Pancreas (tissue), 10 donors: ENCODE measurements around the gene ICE2. TPM values are rescaled to one million over a fixed set of nuclear protein-coding genes. Genes with fewer than 3 reads are reported as not detected.
A peak's percentile ranks its signal among the peaks of the same experiment; 100 is the strongest.

Source experiments
- ATAC-seq, 4 donors: fragments of 200-7000 bp; cut with Tn5 transposase; one replicate each; pipeline versions ENCODE4 v1.8.0 to v1.9.1; 2020; ENCODE audit warnings: mild to moderate bottlenecking in 4 of 4, moderate library complexity in 4 of 4
- DNase-seq, 6 donors: peaks; one replicate each; pipeline ENCODE4 v3.0.0-alpha.2; 2020
- FAIRE-seq: peaks from 2 replicates; lab custom pipeline; 2012; peaks lifted over from hg19 to GRCh38; lab: Jason Lieb, UNC
- H3K27ac ChIP-seq, 4 donors: fragments of 200-600 bp; sonication (generic); 1 replicate in 3 of 4; 2 replicates in 1 of 4; pipeline versions ENCODE4 v1.5.0 to v1.8.0; 2020
- H3K27me3 ChIP-seq, 4 donors: fragments of 200-600 bp; one replicate each; pipeline ENCODE4 v1.8.0; 2021
- H3K36me3 ChIP-seq, 3 donors: fragments of 200-600 bp; sonication (generic) in 1 of 3; one replicate each; pipeline versions ENCODE4 v1.5.0 to v1.8.0; 2020 to 2021
- H3K4me1 ChIP-seq, 3 donors: fragments of 200-600 bp; one replicate each; pipeline ENCODE4 v1.8.0; 2021
- H3K4me3 ChIP-seq, 4 donors: fragments of 200-600 bp; sonication (generic) in 2 of 4; one replicate each; pipeline versions ENCODE4 v1.5.0 to v1.8.0; 2020 to 2021
- H3K9me3 ChIP-seq, 4 donors: fragments of 200-600 bp; one replicate each; pipeline ENCODE4 v1.8.0; 2021
- WGBS, 2 donors: extraction: QIAGEN DNeasy Blood & Tissue Kit; methylation state at CpG; one replicate each; pipeline ENCODE4 v1.1.7; 2013; 5-methylcytosine and 5-hydroxymethylcytosine counted together
- intact Hi-C, 3 donors: fragments of 100-400 bp; cut with DNase I; formaldehyde crosslinking; loops; one replicate each; pipeline versions ENCODE4 v1.11.1 to v1.14.2; 2022
- polyA plus RNA-seq, 2 donors: library from polyadenylated mRNA; stranded (reverse); fragments of 200-250 nt; gene quantifications; one replicate each; pipeline ENCODE4 v1.2.3, GENCODE V29; 2013
- total RNA-seq, 6 donors: library from RNA; stranded (reverse); fragmentation: NEBNext Ultra II Directional in 4 of 6; extraction: Animal tissue kit (Norgen Biotek cat#: 25700) in 4 of 6; gene quantifications; one replicate each; pipeline versions ENCODE4 v1.2.1 to v1.2.4, GENCODE V29; 2021 to 2023
- TF ChIP-seq, protein P1 (sequence below), 4 donors: fragments of 200-600 bp; sonication (generic) in 3 of 4; IDR thresholded peaks; one replicate each; pipeline versions ENCODE4 v1.5.0 to v1.8.0; 2021; ENCODE audit warnings: antibody characterized with exemption in 4 of 4
- donor health status: healthy with polysubstance abuse.
- donor health status: DM: no; HTN: no; CAD: no; lungs with moderate emphysema.
- donor health status: DM: no; HTN: no; CAD: no.
- donor health status: control.
- donor health status: control.
- donor health status: Bipolar disorder and iron deficiency.
- donor health status: DM: yes; HTN: yes; CAD: no.
- donor health status: DM: no; HTN: no; CAD: no.
- donor health status: DM: no; HTN: no; CAD: no.
- donor health status: DM: yes; HTN: yes; CAD: no.

The ICE2 gene
- total and polyA plus RNA-seq, 8 donors, result 6.7 to 28.9 (median 19.0) TPM

DNA sequence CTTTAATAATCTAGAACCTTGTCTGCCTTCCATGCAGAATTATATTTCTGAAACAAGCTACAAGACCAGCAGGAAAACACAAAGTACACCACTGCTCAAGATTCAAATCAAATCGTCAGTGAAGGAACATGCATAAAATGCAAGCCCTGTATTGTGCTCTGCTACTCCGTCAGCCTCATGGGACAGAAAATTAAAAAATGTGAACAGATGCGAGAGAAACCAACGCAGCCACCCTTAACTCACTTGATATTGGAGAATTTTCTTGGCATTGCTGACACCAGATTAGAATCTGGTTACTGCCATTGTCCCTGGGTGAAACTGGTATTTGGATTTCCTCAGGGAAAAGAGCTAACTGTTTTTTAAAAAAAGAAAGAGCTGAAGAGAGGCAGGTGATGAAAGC is 104.7 kb downstream of the ICE2 start:
- H3K27ac ChIP-seq, result peak overlapping the region in 3 of 4 donors; percentile 13 to 81 (median 67)
- H3K4me1 ChIP-seq, result peaks cover 5 to 23% (median 13%) of the 10 kb centered on the region in 3 donors
- intact Hi-C loops, result no loop called here

DNA sequence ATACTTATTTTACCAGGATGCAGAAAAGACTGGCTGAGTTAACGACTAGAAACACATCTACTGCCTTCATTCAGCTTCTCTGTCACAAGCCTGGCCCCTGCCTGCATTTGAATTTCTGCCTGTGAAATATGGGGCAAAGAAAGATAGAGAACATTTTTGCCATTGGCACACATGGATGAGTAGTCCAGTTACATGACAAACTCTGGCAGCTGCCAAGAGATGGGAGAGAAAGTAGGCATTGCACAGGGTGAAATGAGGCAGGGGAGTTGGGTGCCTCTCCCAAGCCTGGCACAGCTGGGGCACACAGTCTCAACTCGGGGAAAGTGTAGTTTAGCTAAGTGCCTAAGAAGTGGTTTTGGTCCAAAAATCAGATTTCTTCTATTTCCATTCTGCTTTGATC is 105.2 kb downstream of the ICE2 start:
- ATAC-seq (no peak), DNase-seq (no peak), FAIRE-seq (no peak)
- WGBS, 2 donors, result 71 to 82% methylated on average over 2 of the region's 2 CpGs
- Histone ChIP-seq H3K36me3 (peaks cover 0 to 16% (median 0%) of the 10 kb centered on the region in 3 donors), H3K27ac (peak overlapping the region in 3 of 4 donors; percentile 5 to 81 (median 67)), H3K27me3 (no peaks in the 10 kb centered on the region), H3K4me3 (no peak overlapping the region), H3K9me3 (no peaks in the 10 kb centered on the region), H3K4me1 (peaks cover 5 to 23% (median 13%) of the 10 kb centered on the region in 3 donors)
- TF ChIP-seq, protein P1, sequence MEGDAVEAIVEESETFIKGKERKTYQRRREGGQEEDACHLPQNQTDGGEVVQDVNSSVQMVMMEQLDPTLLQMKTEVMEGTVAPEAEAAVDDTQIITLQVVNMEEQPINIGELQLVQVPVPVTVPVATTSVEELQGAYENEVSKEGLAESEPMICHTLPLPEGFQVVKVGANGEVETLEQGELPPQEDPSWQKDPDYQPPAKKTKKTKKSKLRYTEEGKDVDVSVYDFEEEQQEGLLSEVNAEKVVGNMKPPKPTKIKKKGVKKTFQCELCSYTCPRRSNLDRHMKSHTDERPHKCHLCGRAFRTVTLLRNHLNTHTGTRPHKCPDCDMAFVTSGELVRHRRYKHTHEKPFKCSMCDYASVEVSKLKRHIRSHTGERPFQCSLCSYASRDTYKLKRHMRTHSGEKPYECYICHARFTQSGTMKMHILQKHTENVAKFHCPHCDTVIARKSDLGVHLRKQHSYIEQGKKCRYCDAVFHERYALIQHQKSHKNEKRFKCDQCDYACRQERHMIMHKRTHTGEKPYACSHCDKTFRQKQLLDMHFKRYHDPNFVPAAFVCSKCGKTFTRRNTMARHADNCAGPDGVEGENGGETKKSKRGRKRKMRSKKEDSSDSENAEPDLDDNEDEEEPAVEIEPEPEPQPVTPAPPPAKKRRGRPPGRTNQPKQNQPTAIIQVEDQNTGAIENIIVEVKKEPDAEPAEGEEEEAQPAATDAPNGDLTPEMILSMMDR (IDR thresholded peaks at IDR 0.05), result no peak
- intact Hi-C loops, result no loop called here

More for the DNA sequence above, 104.7 kb downstream of the ICE2 start:
- H3K9me3 ChIP-seq, result no peaks in the 10 kb centered on the region
- no peak for DNase-seq
- 62 to 72% methylated on average over 4 of the region's 4 CpGs for WGBS, 2 donors
- H3K36me3 ChIP-seq, result peaks cover 0 to 16% (median 0%) of the 10 kb centered on the region in 3 donors
- TF ChIP-seq, protein P1 (IDR thresholded peaks at IDR 0.05), result no peak
- FAIRE-seq, result no peak
- no peak overlapping the region for H3K4me3 ChIP-seq
- no peaks in the 10 kb centered on the region for H3K27me3 ChIP-seq
- ATAC-seq, result no peak

DNA sequence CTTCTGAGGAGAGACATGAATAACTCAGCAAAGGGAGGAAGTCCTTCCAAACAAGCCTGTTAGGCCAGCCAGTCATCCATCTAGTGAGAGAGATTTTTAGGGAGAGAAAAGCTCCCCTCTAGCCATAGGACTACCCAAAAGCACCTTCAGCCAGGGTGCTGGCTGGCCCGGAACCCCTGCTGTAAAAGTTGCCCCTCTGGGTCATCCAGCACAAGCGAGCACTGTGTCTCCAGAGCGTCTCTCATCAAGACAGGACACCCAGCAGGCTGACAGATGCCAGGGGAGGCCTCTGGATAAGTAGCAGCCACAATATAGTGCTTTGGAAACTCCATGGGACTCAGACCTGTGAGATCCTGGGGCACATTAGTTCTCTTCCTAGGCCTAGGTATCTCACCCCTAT is 105.6 kb downstream of the ICE2 start:
- no peak for ATAC-seq
- TF ChIP-seq, protein P1 (IDR thresholded peaks at IDR 0.05), result no peak
- FAIRE-seq, result no peak
- H3K27ac ChIP-seq, result peak overlapping the region in 3 of 4 donors; percentile 5 to 81 (median 67)
- H3K9me3 ChIP-seq, result no peaks in the 10 kb centered on the region
- H3K4me3 ChIP-seq, result no peak overlapping the region
- peaks cover 0 to 16% (median 0%) of the 10 kb centered on the region in 3 donors for H3K36me3 ChIP-seq
- WGBS, 2 donors, result 90 to 92% methylated on average over 3 of the region's 3 CpGs
- no peaks in the 10 kb centered on the region for H3K27me3 ChIP-seq
- intact Hi-C loops, result no loop called here
- H3K4me1 ChIP-seq, result peaks cover 5 to 23% (median 13%) of the 10 kb centered on the region in 3 donors
- no peak for DNase-seq

DNA sequence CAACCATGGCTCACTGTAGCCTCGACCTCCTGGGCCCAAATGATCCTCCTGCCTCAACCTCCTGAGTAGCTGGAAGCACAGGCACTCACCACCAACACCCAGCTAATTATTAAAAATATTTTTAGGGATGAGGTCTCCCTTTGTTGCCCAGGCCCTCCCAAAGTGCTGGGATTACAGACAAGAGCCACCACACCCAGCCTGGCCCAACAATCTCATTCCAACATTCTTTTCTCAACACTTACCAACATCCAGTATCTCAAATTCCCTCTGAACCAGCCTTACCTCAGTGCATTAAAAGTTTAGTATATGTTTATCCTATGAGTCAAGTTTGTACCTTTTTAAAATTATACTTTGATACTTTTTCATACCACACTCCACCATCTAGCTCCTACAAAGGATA is 106.2 kb downstream of the ICE2 start:
- no peaks in the 10 kb centered on the region for H3K27me3 ChIP-seq
- 83 to 88% methylated on average over 1 of the region's 1 CpG for WGBS, 2 donors
- DNase-seq (no peak), FAIRE-seq (no peak), ATAC-seq (no peak)
- H3K27ac ChIP-seq, result peak overlapping the region in 2 of 4 donors; percentile 67 to 81
- H3K4me1 ChIP-seq, result peaks cover 5 to 21% (median 13%) of the 10 kb centered on the region in 3 donors
- peaks cover 0 to 16% (median 0%) of the 10 kb centered on the region in 3 donors for H3K36me3 ChIP-seq
- H3K9me3 ChIP-seq, result no peaks in the 10 kb centered on the region
- no peak overlapping the region for H3K4me3 ChIP-seq
- TF ChIP-seq, protein P1 (IDR thresholded peaks at IDR 0.05), result no peak
- intact Hi-C loops, result no loop called here

DNA sequence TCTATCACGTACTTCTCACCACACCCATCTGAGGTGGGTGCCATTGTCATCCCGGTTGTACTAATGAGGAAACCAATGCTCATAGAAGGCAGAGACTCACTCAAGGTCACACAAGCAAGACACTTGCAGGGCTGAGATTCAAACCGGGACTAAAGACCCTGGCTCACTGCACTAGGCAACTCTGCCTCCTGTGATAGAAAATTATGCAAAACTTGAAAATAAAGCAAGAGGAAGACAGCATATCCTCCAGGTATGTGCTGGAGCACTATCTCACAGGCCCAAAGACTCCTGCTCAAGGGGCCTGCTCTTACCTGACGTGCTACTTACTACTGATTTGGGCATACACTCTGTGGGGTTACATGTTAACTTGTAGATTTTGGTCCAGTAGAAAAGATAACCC is 106.7 kb downstream of the ICE2 start:
- no peak for ATAC-seq
- FAIRE-seq, result no peak
- no peaks in the 10 kb centered on the region for H3K27me3 ChIP-seq
- WGBS, 2 donors, result 78 to 82% methylated on average over 4 of the region's 4 CpGs
- H3K9me3 ChIP-seq, result no peaks in the 10 kb centered on the region
- H3K27ac ChIP-seq, result peak overlapping the region in 3 of 4 donors; percentile 35 to 81 (median 48)
- H3K4me1 ChIP-seq, result peaks cover 5 to 21% (median 13%) of the 10 kb centered on the region in 3 donors
- TF ChIP-seq, protein P1 (IDR thresholded peaks at IDR 0.05), result no peak
- peaks cover 0 to 16% (median 0%) of the 10 kb centered on the region in 3 donors for H3K36me3 ChIP-seq
- intact Hi-C loops, result no loop called here
- H3K4me3 ChIP-seq, result no peak overlapping the region
- DNase-seq, result no peak
